Limb (tissue), 2 donors: ENCODE data around the gene OR51V1.
"Not testable (repeated sequence)": the region's sequence is repeated elsewhere in the genome, so short reads cannot be mapped to it uniquely, and the experiment has no call there.

Experiments
- DNase-seq, 2 donors: peaks; one replicate each; pipeline ENCODE4 v3.0.0-alpha.2; 2016; ENCODE audit errors: extremely low spot score in 2 of 2

Gene OR51V1

DNA sequence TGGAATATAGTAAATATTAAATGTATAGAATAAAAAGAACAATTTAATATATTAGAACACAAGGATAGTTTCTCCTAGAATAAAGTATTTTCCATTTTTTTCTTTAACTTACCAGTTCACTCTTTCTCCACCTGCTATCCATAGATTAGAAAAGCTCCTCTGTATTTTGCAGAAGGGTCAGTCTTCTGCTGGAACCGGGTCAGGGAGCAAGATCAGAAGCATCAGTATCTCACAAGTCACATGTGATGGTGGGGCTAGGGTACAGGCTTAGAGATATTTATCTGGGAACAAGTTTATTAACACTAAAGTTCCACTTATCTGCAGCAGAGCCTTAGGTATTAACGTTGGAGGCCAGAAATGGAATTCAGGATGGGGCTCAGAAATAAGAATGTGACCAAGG is 28.6 kb downstream of the OR51V1 start:
- DNase-seq: no peak

DNA sequence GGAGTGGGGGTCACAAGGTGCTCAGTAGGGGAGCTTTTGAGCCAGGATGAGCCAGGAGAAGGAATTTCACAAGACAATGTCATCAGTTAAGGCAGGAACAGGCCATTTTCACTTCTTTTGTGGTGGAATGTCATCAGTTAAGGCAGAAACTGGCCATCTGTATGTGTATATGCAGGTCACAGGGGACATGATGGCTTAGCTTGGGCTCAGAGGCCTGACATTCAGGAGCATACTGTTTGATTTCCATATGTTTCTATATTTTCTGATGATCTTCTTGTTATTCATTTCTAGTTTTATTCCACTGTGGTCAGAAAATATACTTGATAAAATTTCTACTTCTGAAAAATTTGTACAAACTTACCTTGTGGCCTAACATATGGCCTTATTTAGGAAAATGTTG is 34.6 kb downstream of the OR51V1 start:
- DNase-seq: not testable (repeated sequence)

DNA sequence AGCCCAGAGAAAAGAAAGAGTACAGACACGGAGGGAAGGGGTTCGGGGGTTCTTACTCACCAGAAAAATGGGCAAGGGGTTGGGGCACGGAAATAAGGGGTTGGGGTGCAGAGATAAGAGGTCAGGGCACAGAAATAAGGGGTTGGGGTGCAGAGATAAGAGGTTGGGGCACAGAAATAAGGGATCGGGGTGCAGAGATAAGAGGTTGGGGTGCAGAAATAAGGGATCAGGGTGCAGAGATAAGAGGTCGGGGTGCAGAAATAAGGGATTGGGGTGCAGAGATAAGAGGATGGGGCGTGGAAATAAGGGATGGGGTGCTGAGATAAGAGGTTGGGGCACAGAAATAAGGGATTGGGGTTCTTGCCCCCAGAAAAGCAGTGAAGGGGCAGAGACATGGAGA is 35.7 kb downstream of the OR51V1 start:
- DNase-seq: not testable (repeated sequence)

DNA sequence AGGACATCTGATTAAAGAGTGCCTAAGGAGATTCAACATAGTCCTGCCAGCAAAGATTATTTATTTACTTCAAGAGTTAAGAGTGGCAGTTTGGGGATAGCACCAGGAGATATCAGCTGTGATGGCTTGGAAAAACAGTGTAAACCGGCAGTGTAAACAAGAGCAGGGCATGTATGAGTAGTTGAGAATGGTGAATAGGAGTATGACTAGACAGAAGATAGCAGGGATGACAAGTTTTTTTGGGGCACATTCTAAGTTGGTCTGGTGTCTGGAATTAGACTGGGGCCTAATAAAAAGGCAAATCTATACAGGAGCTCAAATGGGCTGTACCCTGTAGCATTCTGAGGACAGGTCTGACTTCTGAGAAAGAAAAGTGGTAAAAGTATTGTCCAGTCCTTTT is 39.4 kb downstream of the OR51V1 start:
- not testable (repeated sequence) for DNase-seq

DNA sequence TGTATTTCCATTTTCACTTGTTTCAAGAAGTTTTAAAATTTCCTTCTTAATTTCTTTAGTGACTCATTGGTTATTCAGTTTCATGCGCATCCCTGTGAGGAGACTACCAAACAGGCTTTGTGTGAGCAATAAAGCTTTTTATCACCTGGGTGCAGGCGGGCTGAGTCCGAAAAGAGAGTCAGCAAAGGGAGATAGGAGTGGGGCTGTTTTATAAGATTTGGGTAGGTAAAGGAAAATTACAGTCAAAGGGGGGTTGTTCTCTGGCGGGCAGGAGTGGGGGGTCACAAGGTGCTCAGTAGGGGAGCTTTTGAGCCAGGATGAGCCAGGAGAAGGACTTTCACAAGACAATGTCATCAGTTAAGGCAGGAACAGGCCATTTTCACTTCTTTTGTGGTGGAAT is 40.3 kb downstream of the OR51V1 start:
- not testable (repeated sequence) for DNase-seq

DNA sequence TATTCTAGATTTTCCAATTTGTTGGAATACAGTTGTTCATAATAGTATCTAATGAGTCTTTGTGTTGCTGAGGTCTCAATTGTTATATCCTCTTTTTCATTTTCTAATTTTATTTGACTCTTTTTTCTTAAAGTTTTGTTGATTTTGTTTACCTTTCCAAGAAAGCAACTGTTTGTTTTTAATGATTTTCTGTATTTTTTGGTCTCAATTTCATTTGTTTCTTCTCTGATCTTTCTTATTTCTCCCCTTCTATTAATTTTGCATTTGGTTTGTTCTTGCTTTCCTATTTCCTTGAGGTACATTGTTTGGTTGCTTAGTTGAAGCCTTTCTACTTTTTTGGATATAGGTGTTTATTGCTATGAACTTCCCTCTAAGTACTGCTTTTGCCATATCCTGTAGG is 40.7 kb downstream of the OR51V1 start:
- DNase-seq: no peak

DNA sequence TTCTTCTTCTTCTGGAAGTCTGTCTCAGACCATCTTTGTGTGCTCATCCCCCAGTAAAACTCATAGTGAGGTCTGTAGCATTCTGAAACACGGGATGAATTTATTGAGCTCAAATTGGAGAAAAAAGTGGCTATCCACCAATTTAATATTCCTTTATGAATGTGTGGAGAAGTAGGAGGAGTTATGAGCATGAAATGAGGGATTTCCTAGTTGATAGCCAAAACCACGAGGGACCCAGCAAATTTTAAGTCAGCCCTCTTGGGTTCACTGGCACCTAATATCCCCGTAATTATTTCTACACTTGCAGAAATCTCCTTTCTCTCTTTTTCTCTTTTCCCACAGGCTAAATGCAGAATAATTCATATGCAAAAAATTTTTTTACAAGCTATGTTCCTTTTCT is 45.8 kb downstream of the OR51V1 start, which contains the start of gene OR52A1:
Gene OR52A1 (minus strand): TSS at position 101 of the 400 bp plus-strand sequence. CDS start 2,388 bp downstream, outside the sequence.
- no peak for DNase-seq

DNA sequence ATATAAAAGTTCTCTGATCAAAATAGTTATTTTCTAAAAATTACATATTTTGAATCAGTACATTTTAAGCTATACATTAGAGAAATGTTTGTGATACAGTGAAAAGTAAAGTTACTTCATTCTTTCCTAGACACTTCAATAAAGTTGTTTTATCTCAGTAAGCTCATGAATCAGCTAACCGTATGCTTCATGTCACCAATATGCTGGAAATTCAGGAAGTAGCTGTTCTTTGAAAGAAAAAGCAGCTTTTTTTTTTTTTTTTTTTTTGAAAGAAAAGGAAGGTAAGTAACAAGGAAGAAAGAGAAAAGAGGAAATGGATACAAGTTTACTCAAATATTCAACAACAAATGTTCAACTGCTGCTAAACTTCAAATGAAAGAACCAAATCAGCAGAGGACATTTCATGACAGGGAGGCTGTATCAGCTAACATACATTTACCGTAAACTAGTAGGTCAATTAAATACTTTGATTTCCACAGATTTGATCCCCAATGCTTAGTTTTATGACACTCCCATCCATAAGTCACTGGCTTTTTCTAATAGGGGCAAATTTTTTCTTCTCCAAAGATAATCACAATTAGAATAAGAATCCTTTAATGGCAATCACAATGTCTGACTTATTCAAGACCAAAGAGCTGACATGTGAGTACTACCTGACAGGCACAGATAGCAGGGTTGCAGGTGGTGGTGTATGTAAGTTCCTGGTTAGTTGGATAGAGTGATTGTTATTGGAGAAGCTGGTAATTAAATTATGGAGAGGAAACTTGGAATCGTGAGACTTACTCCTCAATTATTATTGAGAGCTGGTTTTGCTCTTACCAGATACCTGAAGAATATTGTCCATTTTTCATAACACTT is 46.7 kb downstream of the OR51V1 start:
- no peak for DNase-seq

DNA sequence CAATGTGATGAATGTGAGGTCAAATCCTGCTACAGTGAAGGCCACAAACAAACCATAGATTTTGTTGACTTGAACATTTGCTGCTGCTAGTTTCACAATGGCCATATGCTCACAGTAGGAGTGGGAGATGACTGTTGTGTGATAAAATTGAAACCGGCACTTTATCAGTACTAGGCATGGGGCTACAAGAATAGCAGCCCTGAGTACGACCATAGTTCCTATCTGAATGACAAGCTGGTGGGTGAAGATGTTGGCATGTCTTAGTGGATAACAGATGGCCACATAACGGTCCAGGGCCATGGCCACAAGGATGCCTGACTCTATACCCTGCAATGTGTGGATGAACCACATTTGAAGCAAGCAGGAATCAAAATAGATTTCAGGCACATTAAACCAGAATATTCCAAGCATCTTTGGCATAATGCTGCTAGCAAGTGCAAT is 48.7 kb downstream of the OR51V1 start:
- no peak for DNase-seq
